Prostate gland (tissue), 2 donors: ENCODE measurements around the gene SLC10A3. TPM values are rescaled to one million over a fixed set of nuclear protein-coding genes. Genes with fewer than 3 reads are reported as not detected.
A peak's percentile ranks its signal among the peaks of the same experiment; 100 is the strongest.

ENCODE experiments used
- DNase-seq: peaks from one replicate; pipeline ENCODE4 v3.0.0-alpha.2; 2019; ENCODE audit warnings: low spot score
- H3K27ac ChIP-seq, 2 donors: fragments of 200-600 bp; sonication (generic); 2 replicates each; pipeline ENCODE4 v1.5.1; 2017 to 2019
- H3K27me3 ChIP-seq: fragments of 200-600 bp; sonication (generic); replicated peaks from 2 replicates; pipeline ENCODE4 v1.5.1; 2019; ENCODE audit not compliant: insufficient read depth
- H3K36me3 ChIP-seq, 2 donors: fragments of 200-600 bp; sonication (generic); 1 replicate in 1 of 2; 2 replicates in 1 of 2; pipeline versions ENCODE4 v1.5.1 to v1.8.1; 2017 to 2019
- H3K4me1 ChIP-seq: fragments of 200-600 bp; sonication (generic); replicated peaks from 2 replicates; pipeline ENCODE4 v1.5.1; 2019
- H3K4me3 ChIP-seq, 2 donors: fragments of 200-600 bp; sonication (generic); 2 replicates each; pipeline ENCODE4 v1.5.1; 2017 to 2019
- H3K9me3 ChIP-seq: fragments of 200-600 bp; sonication (generic); 2 replicates; pipeline ENCODE4 v1.5.1; 2017
- POLR2A ChIP-seq: fragments of 450-650 bp; IDR thresholded peaks from one replicate; pipeline ENCODE4 v1.6.1; 2016; ENCODE audit warnings: antibody characterized with exemption, mild to moderate bottlenecking
- POLR2AphosphoS5 ChIP-seq: sonication (generic); formaldehyde crosslinking; IDR thresholded peaks from one replicate; pipeline ENCODE4 v1.6.1; 2017; ENCODE audit warnings: antibody characterized with exemption
- WGBS: methylation state at CpG from one replicate; pipeline ENCODE4 v1.1.5; 2018; 5-methylcytosine and 5-hydroxymethylcytosine counted together
- intact Hi-C: fragments of 100-400 bp; cut with DNase I; formaldehyde crosslinking; loops from one replicate; pipeline ENCODE4 v1.14.2; 2022
- total RNA-seq, 2 donors: library from RNA; depleted of rRNA; stranded (reverse); fragments of >200 nt; gene quantifications; one replicate each; pipeline ENCODE4 v1.1.0, GENCODE V29; 2016
- TF ChIP-seq, protein P1 (sequence below), 4 experiments: fragments of 200-600 bp in 2 of 4; fragments of 450-650 bp in 2 of 4; sonication (generic) in 2 of 4; IDR thresholded peaks; 1 replicate in 3 of 4; 2 replicates in 1 of 4; pipeline ENCODE4 v1.5.1; 2016 to 2019; ENCODE audit warnings: antibody characterized with exemption in 4 of 4, mild to moderate bottlenecking in 2 of 4, moderate library complexity in 2 of 4

The SLC10A3 gene
- total RNA-seq, 2 donors from 2014 or later, result 28.0 to 45.6 TPM

DNA sequence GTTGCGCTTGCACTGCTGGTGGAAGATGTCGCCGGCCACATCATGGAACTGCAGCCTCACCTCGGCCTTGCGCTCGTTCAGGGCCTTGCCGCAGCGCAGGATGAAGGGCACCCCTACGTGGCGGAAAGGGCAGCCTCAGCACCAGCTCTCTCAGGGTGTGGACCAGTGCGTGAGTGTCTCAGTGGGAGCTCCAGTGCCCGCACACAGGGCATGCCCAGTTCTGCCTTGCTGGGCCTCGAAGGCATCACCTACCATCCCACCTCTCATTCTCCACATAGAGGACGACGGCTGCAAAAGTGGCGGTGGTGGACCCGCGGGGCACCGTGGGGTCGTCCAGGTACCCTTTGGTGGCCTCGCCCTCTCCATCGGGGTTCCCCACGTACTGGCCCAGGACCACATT lies 42.3 kb upstream of the SLC10A3 start:
- no peaks in the 10 kb centered on the region for H3K4me1 ChIP-seq
- no peaks in the 10 kb centered on the region for H3K27me3 ChIP-seq
- TF ChIP-seq POLR2AphosphoS5 (no peak), POLR2A (no peak)
- TF ChIP-seq, protein P1, sequence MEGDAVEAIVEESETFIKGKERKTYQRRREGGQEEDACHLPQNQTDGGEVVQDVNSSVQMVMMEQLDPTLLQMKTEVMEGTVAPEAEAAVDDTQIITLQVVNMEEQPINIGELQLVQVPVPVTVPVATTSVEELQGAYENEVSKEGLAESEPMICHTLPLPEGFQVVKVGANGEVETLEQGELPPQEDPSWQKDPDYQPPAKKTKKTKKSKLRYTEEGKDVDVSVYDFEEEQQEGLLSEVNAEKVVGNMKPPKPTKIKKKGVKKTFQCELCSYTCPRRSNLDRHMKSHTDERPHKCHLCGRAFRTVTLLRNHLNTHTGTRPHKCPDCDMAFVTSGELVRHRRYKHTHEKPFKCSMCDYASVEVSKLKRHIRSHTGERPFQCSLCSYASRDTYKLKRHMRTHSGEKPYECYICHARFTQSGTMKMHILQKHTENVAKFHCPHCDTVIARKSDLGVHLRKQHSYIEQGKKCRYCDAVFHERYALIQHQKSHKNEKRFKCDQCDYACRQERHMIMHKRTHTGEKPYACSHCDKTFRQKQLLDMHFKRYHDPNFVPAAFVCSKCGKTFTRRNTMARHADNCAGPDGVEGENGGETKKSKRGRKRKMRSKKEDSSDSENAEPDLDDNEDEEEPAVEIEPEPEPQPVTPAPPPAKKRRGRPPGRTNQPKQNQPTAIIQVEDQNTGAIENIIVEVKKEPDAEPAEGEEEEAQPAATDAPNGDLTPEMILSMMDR (IDR thresholded peaks at IDR 0.05), result no peak
- intact Hi-C loops, result loop anchor here (5.0 kb wide), 1 partner anchor 135 kb away; the partner anchor contains the start of gene RPL10
- H3K4me3 ChIP-seq, result no peak overlapping the region
- 91% methylated on average over 8 of the region's 23 CpGs for WGBS
- DNase-seq, result no peak
- no peaks in the 10 kb centered on the region for H3K9me3 ChIP-seq
- no peaks in the 10 kb centered on the region for H3K36me3 ChIP-seq
- no peak overlapping the region for H3K27ac ChIP-seq

DNA sequence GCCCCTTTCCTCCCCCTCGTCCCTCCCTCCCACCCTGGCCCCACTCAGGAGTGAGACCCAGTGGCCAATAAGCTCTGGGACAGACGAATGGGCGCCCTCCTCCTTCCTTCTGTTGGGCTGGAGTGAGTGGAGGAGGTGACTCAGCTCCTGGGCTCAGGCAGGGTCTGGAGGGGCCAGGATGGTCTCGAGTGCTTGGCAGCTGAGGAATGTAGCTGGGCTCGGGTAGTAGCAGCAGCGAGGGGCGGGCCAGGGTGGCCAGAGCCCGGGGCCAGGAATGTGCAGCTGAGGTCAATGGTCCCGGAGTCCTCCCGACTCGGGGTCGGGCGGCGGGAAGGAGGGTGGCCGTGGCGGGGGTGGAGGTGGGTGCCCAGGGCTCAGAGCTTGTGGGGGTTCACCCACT lies 41.2 kb upstream of the SLC10A3 start:
- Histone ChIP-seq H3K9me3 (no peaks in the 10 kb centered on the region), H3K27ac (no peak overlapping the region), H3K4me3 (no peak overlapping the region), H3K27me3 (no peaks in the 10 kb centered on the region), H3K36me3 (no peaks in the 10 kb centered on the region), H3K4me1 (no peaks in the 10 kb centered on the region)
- WGBS, result no CpG with 5 or more reads among the region's 16 CpGs
- intact Hi-C loops, result loop anchor here (5.0 kb wide), 1 partner anchor 134 kb away; the partner anchor contains the start of gene RPL10
- DNase-seq, result no peak
- TF ChIP-seq POLR2A (no peak), POLR2AphosphoS5 (no peak)
- TF ChIP-seq, protein P1 (IDR thresholded peaks at IDR 0.05), result no peak

DNA sequence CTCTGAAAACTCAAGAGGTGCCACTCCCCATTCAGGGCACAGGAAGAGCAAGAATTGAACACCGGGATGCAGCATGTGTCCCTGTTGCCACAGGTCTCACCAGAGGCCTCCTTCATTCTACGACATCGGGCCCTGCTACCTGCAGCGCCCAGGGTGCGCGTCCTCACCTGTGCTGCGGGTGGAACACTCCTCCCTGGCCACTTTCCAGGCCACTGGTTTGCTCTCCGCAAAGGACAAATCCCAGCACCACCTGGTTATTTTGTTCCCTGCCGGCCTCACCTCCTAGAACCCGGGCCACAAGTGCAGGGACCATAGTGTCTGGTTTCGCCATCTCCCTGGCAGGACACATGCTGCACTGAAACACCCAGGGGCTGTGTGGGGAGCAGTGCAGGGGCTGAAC lies 39.9 kb upstream of the SLC10A3 start:
- intact Hi-C loops, result loop anchor here (5.0 kb wide), 1 partner anchor 133 kb away; the partner anchor contains the start of gene RPL10
- DNase-seq, result no peak
- Histone ChIP-seq H3K4me3 (no peak overlapping the region), H3K36me3 (no peaks in the 10 kb centered on the region), H3K4me1 (no peaks in the 10 kb centered on the region), H3K27ac (no peak overlapping the region), H3K27me3 (no peaks in the 10 kb centered on the region), H3K9me3 (no peaks in the 10 kb centered on the region)
- TF ChIP-seq POLR2A (no peak), POLR2AphosphoS5 (no peak)
- TF ChIP-seq, protein P1 (IDR thresholded peaks at IDR 0.05), result no peak
- 67% methylated on average over 3 of the region's 11 CpGs for WGBS

DNA sequence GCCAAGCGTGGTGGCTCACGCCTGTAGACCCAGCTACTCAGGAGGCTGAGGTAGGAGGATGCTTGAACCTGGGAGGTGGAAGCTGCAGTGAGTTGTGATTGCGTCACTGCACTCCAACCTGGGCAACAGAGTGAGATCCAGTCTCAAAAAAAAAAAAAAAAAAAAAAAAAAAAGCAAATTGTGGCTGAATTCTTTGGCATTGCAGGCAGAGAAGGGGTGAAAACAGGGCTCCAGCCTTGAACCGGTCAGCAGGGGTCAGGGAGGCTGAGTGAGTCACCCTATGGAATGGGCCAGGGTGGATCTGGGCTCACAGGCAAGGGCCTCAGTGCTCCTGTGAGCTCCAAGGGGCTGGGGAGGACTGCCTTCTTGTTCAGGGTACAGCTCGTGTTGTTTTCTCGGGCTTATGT lies 38.8 kb upstream of the SLC10A3 start:
- Histone ChIP-seq H3K36me3 (no peaks in the 10 kb centered on the region), H3K9me3 (no peaks in the 10 kb centered on the region), H3K4me1 (no peaks in the 10 kb centered on the region), H3K4me3 (no peak overlapping the region), H3K27me3 (no peaks in the 10 kb centered on the region), H3K27ac (no peak overlapping the region)
- intact Hi-C loops, result loop anchor here (5.0 kb wide), 1 partner anchor 37 kb away; the partner anchor contains the start of gene SLC10A3
- DNase-seq, result no peak
- TF ChIP-seq, protein P1 (IDR thresholded peaks at IDR 0.05), result no peak
- 84% methylated on average over 5 of the region's 6 CpGs for WGBS

DNA sequence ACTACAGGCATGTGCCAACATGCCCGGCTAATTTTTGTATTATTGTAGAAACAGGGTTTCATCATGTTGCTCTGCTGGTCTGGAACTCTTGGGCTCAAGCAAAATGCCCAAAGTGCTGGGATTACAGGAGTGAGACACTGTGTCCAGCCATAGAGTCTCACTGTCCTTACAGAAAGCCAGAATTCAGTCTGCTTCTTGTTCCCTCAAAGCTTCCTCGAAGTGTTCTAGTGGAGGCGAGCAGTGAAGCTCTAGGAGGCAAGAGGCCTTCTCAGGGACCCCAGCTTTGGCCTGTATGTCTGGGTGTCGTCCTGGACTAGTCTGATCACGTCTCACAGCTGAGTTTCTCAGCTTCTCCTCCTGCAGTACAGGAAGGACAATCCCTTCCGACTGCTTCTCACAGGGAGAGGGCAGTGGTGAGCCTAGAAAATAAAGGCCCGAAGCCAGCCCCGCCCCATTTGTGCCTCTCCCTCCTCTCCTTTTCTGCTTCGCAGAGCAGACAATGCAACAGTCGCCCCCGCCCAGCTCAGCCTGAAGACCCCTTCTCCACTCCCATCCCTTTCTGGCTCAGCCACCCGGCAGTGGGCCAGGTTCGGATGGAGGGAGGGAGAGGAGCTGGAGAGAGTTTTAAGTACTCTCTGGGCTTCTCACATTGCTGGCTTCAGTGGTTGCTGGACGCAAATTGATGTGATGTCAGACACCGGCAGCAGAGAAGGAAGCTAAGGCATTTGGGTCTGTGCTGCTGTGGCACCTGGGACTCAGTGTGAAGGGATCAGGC lies 36.7 kb upstream of the SLC10A3 start:
- DNase-seq, result peak; percentile 72
- Histone ChIP-seq H3K4me1 (no peaks in the 10 kb centered on the region), H3K27me3 (no peaks in the 10 kb centered on the region), H3K9me3 (no peaks in the 10 kb centered on the region), H3K4me3 (no peak overlapping the region), H3K27ac (peak overlapping the region; percentile 74 to 77), H3K36me3 (no peaks in the 10 kb centered on the region)
- intact Hi-C loops, result loop anchor here (1.0 to 5.0 kb wide), 2 partner anchors 35 to 116 kb away; partner anchors contain the start of genes SLC10A3 and TAFAZZIN
- peak; percentile 8 for TF ChIP-seq POLR2A
- TF ChIP-seq, protein P1 (IDR thresholded peaks at IDR 0.05), result peak in 3 of 4 experiments; percentile 32 to 61 (median 60)
- TF ChIP-seq POLR2AphosphoS5, result peak; percentile 55
- WGBS, result 1% methylated on average over 9 of the region's 15 CpGs
